Tibial nerve (tissue), 4 donors: ENCODE data around the gene CLIP4. TPM values are rescaled to one million over a fixed set of nuclear protein-coding genes. Genes with fewer than 3 reads are reported as not detected.
"Not testable (repeated sequence)": the region's sequence is repeated elsewhere in the genome, so short reads cannot be mapped to it uniquely, and the experiment has no call there.

Experiments used
- DNase-seq, 2 donors: peaks; one replicate each; pipeline ENCODE4 v3.0.0-alpha.2; 2019; ENCODE audit warnings: low spot score in 2 of 2
- H3K27ac ChIP-seq, 4 donors: fragments of 200-600 bp; sonication (generic) in 3 of 4; one replicate each; pipeline ENCODE4 v1.5.1; 2017 to 2019; ENCODE audit warnings: mild to moderate bottlenecking in 1 of 4
- H3K27me3 ChIP-seq, 2 donors: fragments of 200-600 bp; sonication (generic) in 1 of 2; one replicate each; pipeline versions ENCODE4 v1.5.1 to v1.6.0; 2017 to 2019
- H3K36me3 ChIP-seq, 3 donors: fragments of 200-600 bp; sonication (generic); one replicate each; pipeline ENCODE4 v1.5.1; 2018 to 2019
- H3K4me1 ChIP-seq, 4 donors: fragments of 200-600 bp; sonication (generic) in 3 of 4; one replicate each; pipeline ENCODE4 v1.5.1; 2017 to 2019
- H3K4me3 ChIP-seq, 4 donors: fragments of 200-600 bp; sonication (generic) in 3 of 4; one replicate each; pipeline ENCODE4 v1.5.1; 2017 to 2019; ENCODE audit warnings: mild to moderate bottlenecking in 1 of 4, moderate library complexity in 1 of 4
- H3K9me3 ChIP-seq, 4 donors: fragments of 200-600 bp; sonication (generic) in 3 of 4; one replicate each; pipeline ENCODE4 v1.5.1; 2017 to 2019
- EP300 ChIP-seq, 2 donors: sonication (generic); formaldehyde crosslinking; IDR thresholded peaks; one replicate each; pipeline ENCODE4 v1.6.1; 2017; ENCODE audit warnings: antibody characterized with exemption in 2 of 2, mild to moderate bottlenecking in 1 of 2
- POLR2A ChIP-seq, 2 donors: fragments of 450-650 bp; IDR thresholded peaks; one replicate each; pipeline ENCODE4 v1.6.1; 2017; ENCODE audit warnings: antibody characterized with exemption in 2 of 2, mild to moderate bottlenecking in 2 of 2, moderate library complexity in 2 of 2
- WGBS, 2 donors: methylation state at CpG; one replicate each; pipeline ENCODE4 v1.1.5; 2018; 5-methylcytosine and 5-hydroxymethylcytosine counted together
- total RNA-seq, 4 donors: library from RNA; depleted of rRNA; stranded (reverse); fragments of >200 nt; gene quantifications; one replicate each; pipeline ENCODE4 v1.1.0, GENCODE V29; 2016
- TF ChIP-seq, protein P1 (sequence below), 5 experiments: fragments of 200-600 bp in 3 of 5; fragments of 450-650 bp in 2 of 5; sonication (generic) in 3 of 5; IDR thresholded peaks; one replicate each; pipeline ENCODE4 v1.5.1; 2016 to 2019; ENCODE audit warnings: antibody characterized with exemption in 5 of 5, mild to moderate bottlenecking in 3 of 5, moderate library complexity in 2 of 5

Gene CLIP4
- total RNA-seq, 4 donors from 2014 or later, result 71.4 to 98.6 (median 91.2) TPM

DNA sequence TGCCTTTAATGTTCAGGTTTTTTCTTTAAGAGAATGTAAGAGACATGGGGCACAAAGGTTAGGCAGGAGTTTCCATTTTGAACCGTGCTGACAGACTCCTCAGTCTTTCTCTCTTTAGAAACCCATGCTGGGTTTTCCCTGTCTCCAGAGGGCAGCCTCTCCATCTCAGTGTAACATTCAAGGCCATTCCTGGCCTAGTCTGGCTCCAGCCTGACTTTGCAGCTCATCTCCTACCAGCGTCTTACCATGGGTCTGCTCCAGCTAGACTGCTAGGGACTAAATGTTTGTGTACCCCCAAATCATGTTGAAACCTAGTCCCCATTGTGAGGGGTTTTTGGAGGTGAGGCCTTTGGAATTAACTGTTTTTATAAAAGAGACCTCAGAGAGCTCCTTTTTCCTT is 9.8 kb upstream of the CLIP4 start:
- WGBS, 2 donors, result 42 to 52% methylated on average over 2 of the region's 2 CpGs
- peak overlapping the region in 2 of 4 donors; percentile 74 to 87 for H3K27ac ChIP-seq
- peaks cover 0 to 11% (median 2%) of the 10 kb centered on the region in 4 donors for H3K4me1 ChIP-seq

GRCh38 chr2:29106256-29106655 is 9.0 kb upstream of the CLIP4 start:
- Histone ChIP-seq H3K27ac (peak overlapping the region in 2 of 4 donors; percentile 74 to 87), H3K27me3 (no peaks in the 10 kb centered on the region), H3K36me3 (no peaks in the 10 kb centered on the region), H3K4me3 (no peak overlapping the region), H3K4me1 (peaks cover 0 to 11% (median 2%) of the 10 kb centered on the region in 4 donors), H3K9me3 (no peaks in the 10 kb centered on the region)
- TF ChIP-seq POLR2A (IDR thresholded peaks at IDR 0.05), result no peak
- TF ChIP-seq, protein P1, sequence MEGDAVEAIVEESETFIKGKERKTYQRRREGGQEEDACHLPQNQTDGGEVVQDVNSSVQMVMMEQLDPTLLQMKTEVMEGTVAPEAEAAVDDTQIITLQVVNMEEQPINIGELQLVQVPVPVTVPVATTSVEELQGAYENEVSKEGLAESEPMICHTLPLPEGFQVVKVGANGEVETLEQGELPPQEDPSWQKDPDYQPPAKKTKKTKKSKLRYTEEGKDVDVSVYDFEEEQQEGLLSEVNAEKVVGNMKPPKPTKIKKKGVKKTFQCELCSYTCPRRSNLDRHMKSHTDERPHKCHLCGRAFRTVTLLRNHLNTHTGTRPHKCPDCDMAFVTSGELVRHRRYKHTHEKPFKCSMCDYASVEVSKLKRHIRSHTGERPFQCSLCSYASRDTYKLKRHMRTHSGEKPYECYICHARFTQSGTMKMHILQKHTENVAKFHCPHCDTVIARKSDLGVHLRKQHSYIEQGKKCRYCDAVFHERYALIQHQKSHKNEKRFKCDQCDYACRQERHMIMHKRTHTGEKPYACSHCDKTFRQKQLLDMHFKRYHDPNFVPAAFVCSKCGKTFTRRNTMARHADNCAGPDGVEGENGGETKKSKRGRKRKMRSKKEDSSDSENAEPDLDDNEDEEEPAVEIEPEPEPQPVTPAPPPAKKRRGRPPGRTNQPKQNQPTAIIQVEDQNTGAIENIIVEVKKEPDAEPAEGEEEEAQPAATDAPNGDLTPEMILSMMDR (IDR thresholded peaks at IDR 0.05), result no peak
- no peak for TF ChIP-seq EP300 (IDR thresholded peaks at IDR 0.05)
- no peak for DNase-seq
- WGBS, 2 donors, result 68 to 70% methylated on average over 3 of the region's 3 CpGs

More for the DNA sequence above, 9.8 kb upstream of the CLIP4 start:
- H3K36me3 ChIP-seq, result no peaks in the 10 kb centered on the region
- no peaks in the 10 kb centered on the region for H3K9me3 ChIP-seq
- H3K4me3 ChIP-seq, result no peak overlapping the region
- DNase-seq, result no peak
- no peaks in the 10 kb centered on the region for H3K27me3 ChIP-seq
- TF ChIP-seq POLR2A (IDR thresholded peaks at IDR 0.05) (no peak), EP300 (IDR thresholded peaks at IDR 0.05) (no peak)
- TF ChIP-seq, protein P1 (IDR thresholded peaks at IDR 0.05), result no peak

- Histone ChIP-seq H3K9me3 (no peaks in the 10 kb centered on the region), H3K27ac (peak overlapping the region; percentile 9 to 87 (median 54)), H3K4me3 (no peak overlapping the region), H3K4me1 (peaks cover 0 to 11% (median 2%) of the 10 kb centered on the region in 4 donors), H3K27me3 (no peaks in the 10 kb centered on the region), H3K36me3 (no peaks in the 10 kb centered on the region)
- DNase-seq, result no peak
- 42 to 46% methylated on average over 2 of the region's 2 CpGs for WGBS, 2 donors
- TF ChIP-seq, protein P1 (IDR thresholded peaks at IDR 0.05), result no peak
- TF ChIP-seq EP300 (IDR thresholded peaks at IDR 0.05) (no peak), POLR2A (IDR thresholded peaks at IDR 0.05) (no peak)
Observed at GRCh38 chr2:29106980-29107388, 8.2 kb upstream of the CLIP4 start.

GRCh38 chr2:29107547-29107946 is 7.7 kb upstream of the CLIP4 start:
- Histone ChIP-seq H3K27ac (peak overlapping the region in 2 of 4 donors; percentile 61 to 74), H3K4me1 (peaks cover 0 to 11% (median 2%) of the 10 kb centered on the region in 4 donors)
- not testable (repeated sequence) for H3K4me3 ChIP-seq, H3K9me3 ChIP-seq, H3K36me3 ChIP-seq, DNase-seq, H3K27me3 ChIP-seq
- WGBS, 2 donors, result 91 to 98% methylated on average over 3 of the region's 3 CpGs

- no peaks in the 10 kb centered on the region for H3K9me3 ChIP-seq
- peak in 1 of 2 donors; percentile 36 for TF ChIP-seq EP300 (IDR thresholded peaks at IDR 0.05)
- TF ChIP-seq, protein P1 (IDR thresholded peaks at IDR 0.05), result no peak
- no peak for DNase-seq
Observed at GRCh38 chr2:29108225-29108624, 7.0 kb upstream of the CLIP4 start.

GRCh38 chr2:29109246-29109645 is 6.0 kb upstream of the CLIP4 start:
- WGBS, 2 donors, result 84 to 86% methylated on average over 2 of the region's 2 CpGs
- H3K4me1 ChIP-seq, result peaks cover 0 to 15% (median 10%) of the 10 kb centered on the region in 4 donors
- no peaks in the 10 kb centered on the region for H3K36me3 ChIP-seq
- H3K9me3 ChIP-seq, result no peaks in the 10 kb centered on the region
- H3K4me3 ChIP-seq, result no peak overlapping the region
- H3K27me3 ChIP-seq, result no peaks in the 10 kb centered on the region
- no peak for DNase-seq
- peak overlapping the region in 2 of 4 donors; percentile 61 to 74 for H3K27ac ChIP-seq
- TF ChIP-seq, protein P1 (IDR thresholded peaks at IDR 0.05), result no peak
- TF ChIP-seq EP300 (IDR thresholded peaks at IDR 0.05) (no peak), POLR2A (IDR thresholded peaks at IDR 0.05) (no peak)

More at GRCh38 chr2:29108225-29108624, 7.0 kb upstream of the CLIP4 start:
- Histone ChIP-seq H3K4me3 (peak overlapping the region in 1 of 4 donors; percentile 9), H3K4me1 (peaks cover 0 to 11% (median 2%) of the 10 kb centered on the region in 4 donors), H3K27me3 (no peaks in the 10 kb centered on the region), H3K27ac (peak overlapping the region; percentile 32 to 74 (median 61)), H3K36me3 (no peaks in the 10 kb centered on the region)
- 53 to 54% methylated on average over 8 of the region's 8 CpGs for whole genome bisulfite sequencing, 2 donors
